Neural progenitor cell (in vitro differentiated cells): ENCODE results near the gene RIPPLY3.
A peak's percentile ranks its signal among the peaks of the same experiment; 100 is the strongest.

ENCODE experiments used
- EZH2 ChIP-seq: fragments of 200-600 bp; sonication (generic); IDR thresholded peaks from 2 replicates; pipeline ENCODE4 v1.6.1; 2017; ENCODE audit warnings: antibody characterized with exemption, mild to moderate bottlenecking, moderate library complexity
- EZH2phosphoT487 ChIP-seq: fragments of 200-600 bp; sonication (generic); IDR thresholded peaks from 2 replicates; pipeline ENCODE4 v1.6.1; 2017; ENCODE audit warnings: antibody characterized with exemption
- TF ChIP-seq, protein P1 (sequence below): fragments of 200-600 bp; sonication (generic); IDR thresholded peaks from 2 replicates; pipeline ENCODE4 v1.5.1; 2017; ENCODE audit warnings: antibody characterized with exemption, mild to moderate bottlenecking

DNA sequence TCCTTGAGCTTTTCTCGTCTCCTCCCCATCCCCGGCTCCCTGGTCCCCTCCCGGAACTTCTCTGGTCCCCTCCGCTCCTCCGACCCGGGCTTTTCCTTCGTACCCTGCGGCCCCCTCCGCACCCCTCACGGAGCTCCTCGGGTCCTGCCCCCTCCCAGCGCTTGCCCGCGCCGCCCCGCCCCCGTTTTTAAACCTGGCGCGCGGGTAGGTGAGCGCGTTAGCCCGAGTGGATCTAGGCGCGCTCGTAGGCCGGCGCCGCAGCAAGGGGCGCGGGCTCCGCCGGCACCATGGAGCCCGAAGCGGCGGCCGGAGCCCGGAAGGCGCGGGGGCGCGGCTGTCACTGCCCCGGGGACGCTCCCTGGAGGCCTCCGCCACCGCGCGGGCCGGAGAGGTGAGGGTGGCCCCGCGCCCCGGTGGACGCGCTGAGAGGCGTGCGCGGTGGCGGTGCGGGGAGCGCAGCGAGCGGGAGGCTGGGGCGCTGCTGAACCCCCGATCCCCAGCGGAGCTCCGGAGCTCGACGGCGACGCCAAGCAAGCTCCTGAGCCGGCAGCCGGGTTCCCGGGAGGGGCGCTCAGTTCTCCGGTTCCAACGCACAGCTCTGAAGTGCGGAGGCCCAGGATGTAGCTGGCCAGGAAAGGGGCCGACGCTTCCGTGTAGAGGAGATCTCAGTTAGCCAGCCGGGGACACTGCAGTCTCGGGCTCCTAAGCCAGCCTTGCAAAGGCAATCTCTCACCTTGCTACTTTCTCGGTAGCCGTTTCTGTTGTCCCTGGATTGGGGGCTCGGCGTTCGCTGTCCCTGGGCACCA is at the start of gene RIPPLY3:
- TF ChIP-seq EZH2phosphoT487 (peak; percentile 57), EZH2 (peak; percentile 58)
- TF ChIP-seq, protein P1, sequence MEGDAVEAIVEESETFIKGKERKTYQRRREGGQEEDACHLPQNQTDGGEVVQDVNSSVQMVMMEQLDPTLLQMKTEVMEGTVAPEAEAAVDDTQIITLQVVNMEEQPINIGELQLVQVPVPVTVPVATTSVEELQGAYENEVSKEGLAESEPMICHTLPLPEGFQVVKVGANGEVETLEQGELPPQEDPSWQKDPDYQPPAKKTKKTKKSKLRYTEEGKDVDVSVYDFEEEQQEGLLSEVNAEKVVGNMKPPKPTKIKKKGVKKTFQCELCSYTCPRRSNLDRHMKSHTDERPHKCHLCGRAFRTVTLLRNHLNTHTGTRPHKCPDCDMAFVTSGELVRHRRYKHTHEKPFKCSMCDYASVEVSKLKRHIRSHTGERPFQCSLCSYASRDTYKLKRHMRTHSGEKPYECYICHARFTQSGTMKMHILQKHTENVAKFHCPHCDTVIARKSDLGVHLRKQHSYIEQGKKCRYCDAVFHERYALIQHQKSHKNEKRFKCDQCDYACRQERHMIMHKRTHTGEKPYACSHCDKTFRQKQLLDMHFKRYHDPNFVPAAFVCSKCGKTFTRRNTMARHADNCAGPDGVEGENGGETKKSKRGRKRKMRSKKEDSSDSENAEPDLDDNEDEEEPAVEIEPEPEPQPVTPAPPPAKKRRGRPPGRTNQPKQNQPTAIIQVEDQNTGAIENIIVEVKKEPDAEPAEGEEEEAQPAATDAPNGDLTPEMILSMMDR: no peak
